Vagina (tissue), 2 donors: ENCODE data around the gene CHRD.

Experiments
- POLR2A ChIP-seq, 2 donors: fragments of 450-650 bp; IDR thresholded peaks; one replicate each; pipeline ENCODE4 v1.6.1; 2017; ENCODE audit warnings: antibody characterized with exemption in 2 of 2, mild to moderate bottlenecking in 2 of 2, moderate library complexity in 2 of 2
- TF ChIP-seq, protein P1 (sequence below), 3 experiments: fragments of 450-650 bp in 2 of 3; fragments of 200-600 bp in 1 of 3; sonication (generic) in 1 of 3; IDR thresholded peaks; one replicate each; pipeline ENCODE4 v1.5.1; 2017 to 2019; ENCODE audit warnings: antibody characterized with exemption in 3 of 3, mild to moderate bottlenecking in 2 of 3, moderate library complexity in 2 of 3

- TF ChIP-seq, protein P1, sequence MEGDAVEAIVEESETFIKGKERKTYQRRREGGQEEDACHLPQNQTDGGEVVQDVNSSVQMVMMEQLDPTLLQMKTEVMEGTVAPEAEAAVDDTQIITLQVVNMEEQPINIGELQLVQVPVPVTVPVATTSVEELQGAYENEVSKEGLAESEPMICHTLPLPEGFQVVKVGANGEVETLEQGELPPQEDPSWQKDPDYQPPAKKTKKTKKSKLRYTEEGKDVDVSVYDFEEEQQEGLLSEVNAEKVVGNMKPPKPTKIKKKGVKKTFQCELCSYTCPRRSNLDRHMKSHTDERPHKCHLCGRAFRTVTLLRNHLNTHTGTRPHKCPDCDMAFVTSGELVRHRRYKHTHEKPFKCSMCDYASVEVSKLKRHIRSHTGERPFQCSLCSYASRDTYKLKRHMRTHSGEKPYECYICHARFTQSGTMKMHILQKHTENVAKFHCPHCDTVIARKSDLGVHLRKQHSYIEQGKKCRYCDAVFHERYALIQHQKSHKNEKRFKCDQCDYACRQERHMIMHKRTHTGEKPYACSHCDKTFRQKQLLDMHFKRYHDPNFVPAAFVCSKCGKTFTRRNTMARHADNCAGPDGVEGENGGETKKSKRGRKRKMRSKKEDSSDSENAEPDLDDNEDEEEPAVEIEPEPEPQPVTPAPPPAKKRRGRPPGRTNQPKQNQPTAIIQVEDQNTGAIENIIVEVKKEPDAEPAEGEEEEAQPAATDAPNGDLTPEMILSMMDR (IDR thresholded peaks at IDR 0.05): no peak
- TF ChIP-seq POLR2A (IDR thresholded peaks at IDR 0.05): no peak
These were observed 5.1 kb downstream of the CHRD start for GRCh38 chr3:184384856-184385422.
